ENCODE results near the gene RPP14. TPM values are rescaled to one million over a fixed set of nuclear protein-coding genes. Genes with fewer than 3 reads are reported as not detected.

RPP14 gene
- total and polyA plus RNA-seq, 10 of the 15 experiments (the other 5 are each of a cell fraction or from before 2014, with no cell fraction given): 9.1 to 21.2 (median 12.7) TPM

- no peaks in the 10 kb centered on the region for H3K27me3 ChIP-seq (replicated peaks in 1 of 2; ENCODE audit: control insufficient read depth in 2 of 2, insufficient read depth in 2 of 2, low read length in 1 of 2)
- H3K79me2 ChIP-seq (ENCODE audit: control insufficient read depth, insufficient read depth, low read length): no peaks in the 10 kb centered on the region; the same call in 1 of the 2 replicates
- no peak overlapping the region for H3K4me2 ChIP-seq (ENCODE audit: control insufficient read depth, insufficient read depth)
- ChIA-PET SMC1A (ENCODE audit: uncharacterized antibody, unreplicated experiment) (interaction anchor here (1.2 to 15.0 kb wide), 2 partner anchors 10 to 69 kb away, joined by 3 to 324 read pairs; partner anchors contain the start of gene PXK), CTCF (interaction anchor here (0.6 to 12.5 kb wide), 4 partner anchors 9 to 281 kb away, joined by 4 to 204 read pairs (median 6); partner anchors contain the start of gene PXK), RAD21 (ENCODE audit: unreplicated experiment) (interaction anchor here (1.4 to 8.7 kb wide), 2 partner anchors 10 to 74 kb away, joined by 4 to 149 read pairs; partner anchors contain the start of gene PXK), POLR2A (interaction anchor here (2.6 to 12.7 kb wide), 2 partner anchors 10 kb away, joined by 14 to 221 read pairs; partner anchors contain the start of gene PXK)
- no peaks in the 10 kb centered on the region for H4K20me1 ChIP-seq (ENCODE audit: control insufficient read depth, insufficient read depth)
- ATAC-seq (no peak), FAIRE-seq (no peak), DNase-seq (ENCODE audit: low read depth, low spot score) (no peak)
- 75% methylated on average over 2 of the region's 2 CpGs for WGBS (ENCODE audit: insufficient coverage, insufficient replicate concordance, low lambda C conversion rate, missing lambda C conversion rate)
- no peak overlapping the region for H3K27ac ChIP-seq (ENCODE audit: control insufficient read depth, insufficient read depth)
- no peak overlapping the region for H3K9ac ChIP-seq (ENCODE audit: control insufficient read depth, insufficient read depth, low read length)
- H2AFZ ChIP-seq (ENCODE audit: control insufficient read depth, low read depth, low read length): no peak overlapping the region
- no peaks in the 10 kb centered on the region for H3K36me3 ChIP-seq (ENCODE audit: control insufficient read depth in 2 of 2, insufficient read depth in 2 of 2, low read length in 1 of 2)
- TF ChIP-seq ZZZ3 (IDR thresholded peaks at IDR 0.05; ENCODE audit: control insufficient read depth, insufficient read length, low read depth): no peak
- 0 out of 2 replicates have a peak, but pooled peaks have one; percentile 10 for TF ChIP-seq JUNB (IDR thresholded peaks at IDR 0.05)
- in situ Hi-C loops (cut with MboI) (no loop called here), intact Hi-C loops (cut with micrococcal nuclease; ENCODE audit: unreplicated experiment) (no loop called here)
- BruUV-seq (replicated peaks): no TSS peak
- H3K9me3 ChIP-seq (replicated peaks; ENCODE audit: control insufficient read depth, insufficient read depth, low read length): no peaks in the 10 kb centered on the region
- peaks cover 25% of the 10 kb centered on the region for H3K4me1 ChIP-seq (ENCODE audit: control insufficient read depth, insufficient read depth, low read length)
- H3K4me3 ChIP-seq: no peak overlapping the region
These were observed 40.3 kb downstream of the RPP14 start for GRCh38 chr3:58346368-58346767.

- Histone ChIP-seq H2AFZ (ENCODE audit: control insufficient read depth, low read depth, low read length) (no peak overlapping the region), H3K27ac (ENCODE audit: control insufficient read depth, insufficient read depth) (no peak overlapping the region), H3K9me3 (replicated peaks; ENCODE audit: control insufficient read depth, insufficient read depth, low read length) (no peaks in the 10 kb centered on the region), H3K9ac (ENCODE audit: control insufficient read depth, insufficient read depth, low read length) (no peak overlapping the region), H4K20me1 (ENCODE audit: control insufficient read depth, insufficient read depth) (no peaks in the 10 kb centered on the region), H3K79me2 (ENCODE audit: control insufficient read depth, insufficient read depth, low read length) (peaks cover 1% of the 10 kb centered on the region; the same call in 1 of the 2 replicates), H3K27me3 (replicated peaks in 1 of 2; ENCODE audit: control insufficient read depth in 2 of 2, insufficient read depth in 2 of 2, low read length in 1 of 2) (no peaks in the 10 kb centered on the region), H3K36me3 (ENCODE audit: control insufficient read depth in 2 of 2, insufficient read depth in 2 of 2, low read length in 1 of 2) (no peaks in the 10 kb centered on the region), H3K4me2 (ENCODE audit: control insufficient read depth, insufficient read depth) (no peak overlapping the region), H3K4me3 (no peak overlapping the region), H3K4me1 (ENCODE audit: control insufficient read depth, insufficient read depth, low read length) (peaks cover 39% of the 10 kb centered on the region)
- no peak for FAIRE-seq
- no peak for TF ChIP-seq FOXM1 (IDR thresholded peaks at IDR 0.05; ENCODE audit: low read depth, low read length)
- no peak for TF ChIP-seq NKRF (conservative IDR thresholded peaks at IDR 0.05)
- TF ChIP-seq MLLT1 (IDR thresholded peaks at IDR 0.05): no peak
- ChIA-PET SMC1A (ENCODE audit: uncharacterized antibody, unreplicated experiment) (interaction anchor here (1.3 to 15.0 kb wide), 3 partner anchors 12 to 34 kb away, joined by 4 to 324 read pairs (median 16); partner anchors contain the start of gene PXK), CTCF (interaction anchor here (1.0 to 12.5 kb wide), 5 partner anchors 11 to 160 kb away, joined by 3 to 204 read pairs (median 4); partner anchors contain the start of gene PXK), RAD21 (ENCODE audit: unreplicated experiment) (interaction anchor here (1.0 to 8.7 kb wide), 3 partner anchors 9 to 42 kb away, joined by 3 to 149 read pairs (median 15); partner anchors contain the start of genes HTD2, PXK and RPP14), POLR2A (interaction anchor here (2.6 to 12.7 kb wide), 2 partner anchors 9 to 12 kb away, joined by 14 to 221 read pairs; partner anchors contain the start of gene PXK)
- intact Hi-C loops (cut with micrococcal nuclease; ENCODE audit: unreplicated experiment) (no loop called here), in situ Hi-C loops (cut with MboI) (no loop called here)
- 90% methylated on average over 7 of the region's 7 CpGs for WGBS (ENCODE audit: insufficient coverage, insufficient replicate concordance, low lambda C conversion rate, missing lambda C conversion rate)
- no peak for DNase-seq (ENCODE audit: low read depth, low spot score)
- no TSS peak for BruUV-seq (replicated peaks)
- ATAC-seq: no peak
These were observed 41.9 kb downstream of the RPP14 start for GRCh38 chr3:58347984-58348383.

Measured in GM12878 (cell line).